Neural crest cell (in vitro differentiated cells): Measurements from ENCODE around the gene PEPD. TPM values are rescaled to one million over a fixed set of nuclear protein-coding genes. Genes with fewer than 3 reads are reported as not detected.

ENCODE experiments used
- DNase-seq: peaks from one replicate; pipeline ENCODE4 v3.0.0; 2021; ENCODE audit warnings: low read depth, mixed read lengths, low spot score
- H3K27ac Mint-ChIP-seq: one replicate; pipeline ENCODE4 v1.8.0; 2021; ENCODE audit warnings: mild to moderate bottlenecking, mixed read lengths; ENCODE audit not compliant: unreplicated experiment
- H3K27me3 Mint-ChIP-seq: 2 replicates; pipeline ENCODE4 v1.8.0; 2021; ENCODE audit warnings: low read depth, mild to moderate bottlenecking, mixed read lengths
- H3K36me3 Mint-ChIP-seq: 2 replicates; pipeline ENCODE4 v1.8.0; 2021; ENCODE audit warnings: low read depth, mild to moderate bottlenecking, mixed read lengths
- H3K4me1 Mint-ChIP-seq: 2 replicates; pipeline ENCODE4 v1.8.0; 2021; ENCODE audit warnings: mixed read lengths
- H3K4me3 Mint-ChIP-seq: one replicate; pipeline ENCODE4 v1.8.0; 2021; ENCODE audit warnings: mild to moderate bottlenecking, mixed read lengths
- H3K9me3 Mint-ChIP-seq: 2 replicates; pipeline ENCODE4 v1.8.0; 2021; ENCODE audit warnings: mixed read lengths
- total RNA-seq: library from RNA; stranded (reverse); gene quantifications from 2 replicates; pipeline ENCODE4 v1.2.1, GENCODE V29; 2021
- TF ChIP-seq, protein P1 (sequence below): fragments of 200-600 bp; sonication (generic); conservative IDR thresholded peaks from 2 replicates; pipeline ENCODE4 v1.5.0; 2021; ENCODE audit warnings: antibody characterized with exemption, mild to moderate bottlenecking

PEPD gene
- total RNA-seq, 1 donor from 2014 or later = 39.0 TPM

DNA sequence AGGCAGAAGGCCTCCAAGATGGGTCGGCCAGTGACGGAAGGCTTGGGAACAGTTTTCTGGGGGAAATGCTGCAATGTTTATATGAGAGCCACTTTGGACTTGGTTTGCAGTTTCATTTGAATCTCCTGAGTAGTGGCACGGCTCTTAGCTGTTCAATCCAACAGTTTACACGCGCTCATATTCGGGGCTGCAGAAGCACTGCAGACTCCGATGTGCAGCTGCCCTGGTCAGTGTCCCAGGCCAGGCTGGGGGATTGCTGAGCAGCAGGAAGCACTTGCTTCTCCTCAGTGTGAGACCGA is 116.4 kb downstream of the PEPD start:
- DNase-seq = no peak
- Mint-ChIP-seq H3K4me3 (no peak overlapping the region), H3K9me3 (no peaks in the 10 kb centered on the region), H3K27ac (peak overlapping the region; percentile 35), H3K4me1 (no peaks in the 10 kb centered on the region), H3K27me3 (no peaks in the 10 kb centered on the region), H3K36me3 (no peaks in the 10 kb centered on the region)
- TF ChIP-seq, protein P1, sequence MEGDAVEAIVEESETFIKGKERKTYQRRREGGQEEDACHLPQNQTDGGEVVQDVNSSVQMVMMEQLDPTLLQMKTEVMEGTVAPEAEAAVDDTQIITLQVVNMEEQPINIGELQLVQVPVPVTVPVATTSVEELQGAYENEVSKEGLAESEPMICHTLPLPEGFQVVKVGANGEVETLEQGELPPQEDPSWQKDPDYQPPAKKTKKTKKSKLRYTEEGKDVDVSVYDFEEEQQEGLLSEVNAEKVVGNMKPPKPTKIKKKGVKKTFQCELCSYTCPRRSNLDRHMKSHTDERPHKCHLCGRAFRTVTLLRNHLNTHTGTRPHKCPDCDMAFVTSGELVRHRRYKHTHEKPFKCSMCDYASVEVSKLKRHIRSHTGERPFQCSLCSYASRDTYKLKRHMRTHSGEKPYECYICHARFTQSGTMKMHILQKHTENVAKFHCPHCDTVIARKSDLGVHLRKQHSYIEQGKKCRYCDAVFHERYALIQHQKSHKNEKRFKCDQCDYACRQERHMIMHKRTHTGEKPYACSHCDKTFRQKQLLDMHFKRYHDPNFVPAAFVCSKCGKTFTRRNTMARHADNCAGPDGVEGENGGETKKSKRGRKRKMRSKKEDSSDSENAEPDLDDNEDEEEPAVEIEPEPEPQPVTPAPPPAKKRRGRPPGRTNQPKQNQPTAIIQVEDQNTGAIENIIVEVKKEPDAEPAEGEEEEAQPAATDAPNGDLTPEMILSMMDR = no peak

DNA sequence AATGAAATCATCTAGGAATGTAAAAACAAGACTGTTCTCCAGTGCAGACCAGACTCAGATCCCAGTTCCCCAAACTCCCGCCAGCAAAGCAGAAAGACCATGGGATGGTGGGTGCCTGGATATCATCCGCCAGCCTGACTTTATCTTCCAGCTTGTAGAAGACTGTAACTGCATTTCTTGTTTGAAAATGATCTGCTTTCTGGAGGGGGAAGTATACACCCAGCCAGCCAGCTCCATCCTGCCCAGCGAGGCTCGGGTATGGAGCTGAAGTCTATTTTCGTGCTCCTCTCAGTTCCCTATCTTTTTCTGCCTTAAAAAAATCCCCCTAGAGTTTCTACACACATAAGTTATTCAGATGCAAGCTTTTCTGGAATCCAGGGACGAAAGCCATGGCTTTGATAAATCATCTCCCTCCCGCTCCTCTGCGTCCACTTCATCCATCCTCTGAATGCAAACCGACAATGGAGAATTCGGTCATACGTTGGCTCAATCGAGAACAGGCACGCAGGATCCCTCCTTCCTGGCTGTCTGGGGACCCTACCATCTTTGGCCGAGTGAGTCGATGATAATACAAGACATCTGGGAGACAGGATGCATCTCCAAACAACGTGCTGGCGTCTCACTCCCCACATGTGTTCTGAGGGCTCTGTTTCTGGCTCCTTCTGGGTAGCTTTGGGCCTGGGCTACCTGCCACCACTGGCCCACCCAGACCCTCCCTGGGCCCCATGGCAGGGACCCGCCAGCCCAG is 116.9 kb downstream of the PEPD start:
- H3K36me3 Mint-ChIP-seq = no peaks in the 10 kb centered on the region
- no peak overlapping the region for H3K4me3 Mint-ChIP-seq
- H3K9me3 Mint-ChIP-seq = no peaks in the 10 kb centered on the region
- H3K4me1 Mint-ChIP-seq = no peaks in the 10 kb centered on the region
- H3K27ac Mint-ChIP-seq = no peak overlapping the region
- H3K27me3 Mint-ChIP-seq = no peaks in the 10 kb centered on the region
- DNase-seq = no peak
- TF ChIP-seq, protein P1 = no peak

DNA sequence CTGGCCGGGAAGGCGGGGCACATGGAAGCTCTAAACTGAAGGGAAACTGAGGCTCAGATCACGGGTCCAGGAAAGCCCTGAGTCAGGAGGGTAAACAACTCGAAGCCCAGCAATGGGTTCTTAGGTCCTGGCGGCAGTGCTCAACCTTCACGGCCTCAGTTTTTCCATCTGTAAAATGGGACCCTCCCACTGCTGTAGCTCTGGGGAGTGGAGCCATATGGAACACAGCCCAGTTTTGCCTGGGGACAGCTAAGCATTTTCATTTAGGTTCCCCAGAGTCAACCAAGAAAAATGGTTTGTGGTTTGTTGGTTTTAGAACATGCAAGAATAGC is 117.7 kb downstream of the PEPD start:
- TF ChIP-seq, protein P1 = no peak
- Mint-ChIP-seq H3K9me3 (no peaks in the 10 kb centered on the region), H3K4me3 (no peak overlapping the region), H3K36me3 (no peaks in the 10 kb centered on the region), H3K4me1 (no peaks in the 10 kb centered on the region), H3K27ac (no peak overlapping the region), H3K27me3 (no peaks in the 10 kb centered on the region)
- no peak for DNase-seq

DNA sequence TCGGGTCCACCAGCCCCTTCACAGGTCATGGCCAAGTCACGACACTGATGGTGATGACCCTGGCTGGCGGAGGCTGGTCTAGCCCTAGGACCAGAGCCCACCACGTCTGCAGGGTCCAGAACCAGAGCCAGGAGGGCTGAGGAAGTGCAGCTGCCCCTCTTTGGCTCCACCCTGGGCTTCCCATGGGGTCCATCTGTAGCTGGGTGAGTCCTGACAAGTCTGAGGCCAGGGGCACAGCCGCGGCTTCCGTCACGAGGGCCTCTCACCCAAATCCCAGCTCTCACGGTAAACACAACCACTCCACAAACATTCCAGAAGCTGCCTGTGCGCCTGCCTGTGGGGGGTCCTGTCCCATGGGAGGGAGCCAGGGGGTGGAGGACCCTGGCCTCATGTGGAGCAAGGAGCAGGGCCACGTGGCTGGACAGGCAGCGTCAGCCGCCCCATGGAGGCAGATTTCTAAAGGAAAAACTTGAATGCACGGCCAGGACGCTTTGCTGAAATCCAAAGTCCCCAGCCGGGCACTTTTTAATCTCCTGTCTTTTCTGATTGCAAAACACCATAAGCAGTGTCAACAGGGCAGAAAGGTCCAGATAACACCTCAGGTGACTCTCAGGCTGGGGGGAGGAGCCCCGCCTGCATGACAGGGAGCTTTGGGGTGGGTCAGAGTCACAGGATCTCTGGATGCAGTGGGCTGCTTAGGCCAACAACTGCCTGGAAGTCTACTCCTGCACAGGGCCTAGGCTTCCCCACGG is 118.2 kb downstream of the PEPD start:
- no peaks in the 10 kb centered on the region for H3K9me3 Mint-ChIP-seq
- no peak for DNase-seq
- H3K27me3 Mint-ChIP-seq = no peaks in the 10 kb centered on the region
- H3K4me3 Mint-ChIP-seq = no peak overlapping the region
- TF ChIP-seq, protein P1 = no peak
- no peaks in the 10 kb centered on the region for H3K36me3 Mint-ChIP-seq
- H3K4me1 Mint-ChIP-seq = no peaks in the 10 kb centered on the region
- H3K27ac Mint-ChIP-seq = no peak overlapping the region

DNA sequence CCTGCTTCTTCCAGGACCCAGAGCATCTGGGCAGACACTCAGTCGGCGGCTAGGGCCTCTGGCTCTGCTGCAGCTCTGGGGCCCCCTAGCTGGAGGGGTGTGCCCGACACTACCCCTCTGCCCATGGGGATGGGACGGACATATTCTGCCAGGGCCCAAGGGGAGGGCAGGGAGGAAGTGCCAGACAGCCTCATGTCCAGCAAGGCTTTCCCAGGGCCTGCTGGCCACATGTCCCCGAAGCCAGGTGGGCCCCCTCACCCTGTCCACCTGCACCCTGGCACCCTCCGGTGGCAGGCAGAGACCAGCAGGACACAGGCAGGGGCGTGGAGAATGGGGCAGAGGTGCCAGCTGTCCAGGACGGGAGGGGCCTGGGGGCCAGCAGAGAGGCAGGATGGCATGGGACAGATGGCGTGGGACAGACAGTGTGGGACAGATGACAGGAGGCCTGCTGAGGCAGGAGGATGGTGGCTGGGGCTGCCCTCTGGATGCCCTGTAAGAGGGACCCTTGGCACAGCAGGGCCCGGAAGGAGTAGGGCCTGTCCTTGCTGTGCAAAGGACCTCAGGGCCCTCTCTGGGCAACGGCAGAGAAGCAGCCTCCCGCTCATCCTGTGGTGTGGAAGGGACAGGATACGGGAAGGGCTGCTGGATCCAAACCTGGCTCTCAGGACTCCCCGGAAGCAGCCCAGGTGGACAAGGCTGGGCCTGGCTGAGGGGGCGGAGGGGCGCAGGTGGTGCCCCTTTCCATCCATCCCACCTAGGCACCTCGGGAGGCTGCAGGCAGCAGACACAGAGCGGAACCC is 119.0 kb downstream of the PEPD start:
- DNase-seq = no peak
- no peaks in the 10 kb centered on the region for H3K36me3 Mint-ChIP-seq
- no peaks in the 10 kb centered on the region for H3K27me3 Mint-ChIP-seq
- H3K27ac Mint-ChIP-seq = no peak overlapping the region
- no peaks in the 10 kb centered on the region for H3K9me3 Mint-ChIP-seq
- no peak overlapping the region for H3K4me3 Mint-ChIP-seq
- no peaks in the 10 kb centered on the region for H3K4me1 Mint-ChIP-seq
- TF ChIP-seq, protein P1 = no peak
